Measurements from ENCODE around the gene C17orf100. TPM values are rescaled to one million over a fixed set of nuclear protein-coding genes. Genes with fewer than 3 reads are reported as not detected.

Gene C17orf100
- total and polyA plus RNA-seq, 10 donors: 1.1 to 4.7 (median 2.5) TPM

GRCh38 chr17:6696906-6697305, 45.3 kb downstream of the C17orf100 start:
- Histone ChIP-seq H3K36me3 (no peaks in the 10 kb centered on the region), H3K27ac (no peak overlapping the region), H3K4me3 (no peak overlapping the region), H3K4me1 (peaks cover 0 to 5% (median 2%) of the 10 kb centered on the region in 6 donors), H3K9me3 (no peaks in the 10 kb centered on the region), H3K27me3 (replicated peaks in 1 of 7) (peaks cover 0 to 29% (median 0%) of the 10 kb centered on the region in 7 donors)
- WGBS, 5 donors: 72 to 92% (median 85%) methylated on average over 2 to 5 of the region's 5 CpGs
- no peak for DNase-seq
- TF ChIP-seq CTCF (IDR thresholded peaks at IDR 0.05 in 8 of 11, conservative IDR thresholded peaks at IDR 0.05 in 3 of 11) (no peak), POLR2A (IDR thresholded peaks at IDR 0.05) (no peak), POLR2AphosphoS5 (IDR thresholded peaks at IDR 0.05) (no peak)
- intact Hi-C loops (cut with DNase I; ENCODE audit: low total_unique reads): no loop called here

- peaks cover 0 to 32% (median 0%) of the 10 kb centered on the region in 7 donors for H3K27me3 ChIP-seq (replicated peaks in 1 of 7)
- intact Hi-C loops (cut with DNase I; ENCODE audit: low total_unique reads): no loop called here
- H3K9me3 ChIP-seq: no peaks in the 10 kb centered on the region
- 78 to 100% (median 83%) methylated on average over 2 to 11 of the region's 11 CpGs for WGBS, 5 donors
- H3K27ac ChIP-seq: no peak overlapping the region
- DNase-seq: no peak
- no peak overlapping the region for H3K4me3 ChIP-seq
- H3K4me1 ChIP-seq: peaks cover 0 to 8% (median 3%) of the 10 kb centered on the region in 6 donors
- no peak for TF ChIP-seq CTCF (IDR thresholded peaks at IDR 0.05 in 8 of 11, conservative IDR thresholded peaks at IDR 0.05 in 3 of 11)
- no peaks in the 10 kb centered on the region for H3K36me3 ChIP-seq
Measured at GRCh38 chr17:6698004-6698403, 46.4 kb downstream of the C17orf100 start.

GRCh38 chr17:6699997-6700947, 48.7 kb downstream of the C17orf100 start:
- no peaks in the 10 kb centered on the region for H3K36me3 ChIP-seq
- peaks cover 0 to 8% (median 3%) of the 10 kb centered on the region in 6 donors for H3K4me1 ChIP-seq
- H3K27me3 ChIP-seq (replicated peaks in 1 of 7): peaks cover 0 to 32% (median 0%) of the 10 kb centered on the region in 7 donors
- no peaks in the 10 kb centered on the region for H3K9me3 ChIP-seq
- H3K27ac ChIP-seq: no peak overlapping the region
- intact Hi-C loops (cut with DNase I; ENCODE audit: low total_unique reads): no loop called here
- DNase-seq: no peak
- 74 to 86% (median 81%) methylated on average over 14 to 16 of the region's 16 CpGs for WGBS, 5 donors
- TF ChIP-seq POLR2AphosphoS5 (IDR thresholded peaks at IDR 0.05): no peak
- TF ChIP-seq POLR2A (IDR thresholded peaks at IDR 0.05): no peak
- no peak for TF ChIP-seq CTCF (IDR thresholded peaks at IDR 0.05 in 8 of 11, conservative IDR thresholded peaks at IDR 0.05 in 3 of 11)
- H3K4me3 ChIP-seq: no peak overlapping the region

- TF ChIP-seq POLR2AphosphoS5 (IDR thresholded peaks at IDR 0.05) (no peak), POLR2A (IDR thresholded peaks at IDR 0.05) (no peak), CTCF (IDR thresholded peaks at IDR 0.05 in 8 of 11, conservative IDR thresholded peaks at IDR 0.05 in 3 of 11) (no peak)
- WGBS, 5 donors: 72 to 82% (median 75%) methylated on average over 5 to 8 of the region's 8 CpGs
- peaks cover 0 to 8% (median 3%) of the 10 kb centered on the region in 6 donors for H3K4me1 ChIP-seq
- no peak overlapping the region for H3K27ac ChIP-seq
- no peak for DNase-seq
- H3K4me3 ChIP-seq: no peak overlapping the region
- peaks cover 0 to 30% (median 0%) of the 10 kb centered on the region in 7 donors for H3K27me3 ChIP-seq (replicated peaks in 1 of 7)
- no peaks in the 10 kb centered on the region for H3K9me3 ChIP-seq
- no peaks in the 10 kb centered on the region for H3K36me3 ChIP-seq
- intact Hi-C loops (cut with DNase I; ENCODE audit: low total_unique reads): no loop called here
Measured at GRCh38 chr17:6700948-6701307, 49.4 kb downstream of the C17orf100 start.

All from spleen (tissue), 11 donors.